ENCODE measurements around the gene CHP1. TPM values are rescaled to one million over a fixed set of nuclear protein-coding genes. Genes with fewer than 3 reads are reported as not detected.
A peak's percentile ranks its signal among the peaks of the same experiment; 100 is the strongest.
"Not testable (repeated sequence)": the region's sequence is repeated elsewhere in the genome, so short reads cannot be mapped to it uniquely, and the experiment has no call there.

Gene CHP1
- total RNA-seq, 1 experiment from 2014 or later, result 97.6 TPM

- DNase-seq, result no peak
- H3K4me2 ChIP-seq (ENCODE audit: low read depth, low read length, poor library complexity, severe bottlenecking), result no peak overlapping the region
- no peaks in the 10 kb centered on the region for H3K27me3 ChIP-seq (ENCODE audit: low read length)
- no peak overlapping the region for H3K4me3 ChIP-seq (ENCODE audit: low read length)
- H4K20me1 ChIP-seq (ENCODE audit: insufficient read depth, low read depth, low read length), result no peaks in the 10 kb centered on the region; the same call in 1 of the 2 replicates
- peaks cover 25% of the 10 kb centered on the region for H3K79me2 ChIP-seq (ENCODE audit: low read length)
- no peaks in the 10 kb centered on the region for H3K9me3 ChIP-seq (ENCODE audit: low read length)
- peaks cover 19% of the 10 kb centered on the region for H3K36me3 ChIP-seq (ENCODE audit: insufficient read depth, low read length)
- H3K27ac ChIP-seq (ENCODE audit: low read length), result peak overlapping the region; percentile 94
- H3K9me2 ChIP-seq (replicated peaks; ENCODE audit: insufficient read depth, low read length), result no peaks in the 10 kb centered on the region
- no peak overlapping the region for H3K9ac ChIP-seq (ENCODE audit: low read length)
- no peak overlapping the region for H2AFZ ChIP-seq (ENCODE audit: low read length)
- H3K4me1 ChIP-seq (ENCODE audit: low read length), result peaks cover 26% of the 10 kb centered on the region
These were observed 50.2 kb downstream of the CHP1 start for GRCh38 chr15:41281236-41281635.

GRCh38 chr15:41282436-41282835, 51.4 kb downstream of the CHP1 start:
- not testable (repeated sequence) for H3K9ac ChIP-seq (ENCODE audit: low read length); H4K20me1 ChIP-seq (ENCODE audit: insufficient read depth, low read depth, low read length); DNase-seq; H2AFZ ChIP-seq (ENCODE audit: low read length); H3K27me3 ChIP-seq (ENCODE audit: low read length); H3K4me3 ChIP-seq (ENCODE audit: low read length); H3K9me3 ChIP-seq (ENCODE audit: low read length); H3K9me2 ChIP-seq (replicated peaks; ENCODE audit: insufficient read depth, low read length); H3K4me2 ChIP-seq (ENCODE audit: low read depth, low read length, poor library complexity, severe bottlenecking)
- Histone ChIP-seq H3K36me3 (ENCODE audit: insufficient read depth, low read length) (peaks cover 31% of the 10 kb centered on the region), H3K4me1 (ENCODE audit: low read length) (peaks cover 33% of the 10 kb centered on the region), H3K27ac (ENCODE audit: low read length) (peak overlapping the region; percentile 94), H3K79me2 (ENCODE audit: low read length) (peaks cover 37% of the 10 kb centered on the region)

GRCh38 chr15:41282980-41283652, 52.0 kb downstream of the CHP1 start:
- Histone ChIP-seq H3K36me3 (ENCODE audit: insufficient read depth, low read length) (peaks cover 34% of the 10 kb centered on the region), H3K4me1 (ENCODE audit: low read length) (peaks cover 37% of the 10 kb centered on the region), H3K9ac (ENCODE audit: low read length) (peak overlapping the region; percentile 55), H3K79me2 (ENCODE audit: low read length) (peaks cover 42% of the 10 kb centered on the region), H3K4me3 (ENCODE audit: low read length) (peak overlapping the region; percentile 34; the same call in 1 of the 2 replicates), H2AFZ (ENCODE audit: low read length) (peak overlapping the region; percentile 36; the same call in 1 of the 2 replicates), H3K27ac (ENCODE audit: low read length) (peak overlapping the region; percentile 94), H3K4me2 (ENCODE audit: low read depth, low read length, poor library complexity, severe bottlenecking) (peak overlapping the region; percentile 57)
- H3K27me3 ChIP-seq (ENCODE audit: low read length); H4K20me1 ChIP-seq (ENCODE audit: insufficient read depth, low read depth, low read length); H3K9me2 ChIP-seq (replicated peaks; ENCODE audit: insufficient read depth, low read length); H3K9me3 ChIP-seq (ENCODE audit: low read length): not testable (repeated sequence)
- DNase-seq, result peak; percentile 74

GRCh38 chr15:41283653-41284426, 52.8 kb downstream of the CHP1 start:
- Histone ChIP-seq H3K9me2 (replicated peaks; ENCODE audit: insufficient read depth, low read length) (no peaks in the 10 kb centered on the region), H2AFZ (ENCODE audit: low read length) (peak overlapping the region; percentile 36; the same call in 1 of the 2 replicates), H3K4me1 (ENCODE audit: low read length) (peaks cover 44% of the 10 kb centered on the region), H3K36me3 (ENCODE audit: insufficient read depth, low read length) (peaks cover 42% of the 10 kb centered on the region), H4K20me1 (ENCODE audit: insufficient read depth, low read depth, low read length) (no peaks in the 10 kb centered on the region; the same call in 1 of the 2 replicates), H3K27me3 (ENCODE audit: low read length) (no peaks in the 10 kb centered on the region), H3K4me2 (ENCODE audit: low read depth, low read length, poor library complexity, severe bottlenecking) (peak overlapping the region; percentile 78), H3K27ac (ENCODE audit: low read length) (peak overlapping the region; percentile 94), H3K79me2 (ENCODE audit: low read length) (peaks cover 50% of the 10 kb centered on the region), H3K9ac (ENCODE audit: low read length) (peak overlapping the region; percentile 95), H3K4me3 (ENCODE audit: low read length) (peak overlapping the region; percentile 86), H3K9me3 (ENCODE audit: low read length) (no peaks in the 10 kb centered on the region)
- peak; percentile 100 for DNase-seq

- peak; percentile 72 for DNase-seq
- Histone ChIP-seq H3K9ac (ENCODE audit: low read length) (peak overlapping the region; percentile 95), H3K36me3 (ENCODE audit: insufficient read depth, low read length) (peaks cover 43% of the 10 kb centered on the region), H3K27ac (ENCODE audit: low read length) (peak overlapping the region; percentile 84), H3K27me3 (ENCODE audit: low read length) (no peaks in the 10 kb centered on the region), H3K4me3 (ENCODE audit: low read length) (peak overlapping the region; percentile 86), H3K9me3 (ENCODE audit: low read length) (no peaks in the 10 kb centered on the region), H3K4me2 (ENCODE audit: low read depth, low read length, poor library complexity, severe bottlenecking) (peak overlapping the region; percentile 78), H3K4me1 (ENCODE audit: low read length) (peaks cover 45% of the 10 kb centered on the region), H3K9me2 (replicated peaks; ENCODE audit: insufficient read depth, low read length) (no peaks in the 10 kb centered on the region), H2AFZ (ENCODE audit: low read length) (no peak overlapping the region), H3K79me2 (ENCODE audit: low read length) (peaks cover 53% of the 10 kb centered on the region), H4K20me1 (ENCODE audit: insufficient read depth, low read depth, low read length) (no peaks in the 10 kb centered on the region; the same call in 1 of the 2 replicates)
These were observed 53.5 kb downstream of the CHP1 start for GRCh38 chr15:41284427-41285177.

GRCh38 chr15:41285285-41285684, 54.2 kb downstream of the CHP1 start:
- Histone ChIP-seq H3K4me1 (ENCODE audit: low read length) (peaks cover 49% of the 10 kb centered on the region), H3K9me2 (replicated peaks; ENCODE audit: insufficient read depth, low read length) (no peaks in the 10 kb centered on the region), H3K79me2 (ENCODE audit: low read length) (peaks cover 55% of the 10 kb centered on the region), H3K27me3 (ENCODE audit: low read length) (no peaks in the 10 kb centered on the region), H3K4me3 (ENCODE audit: low read length) (peak overlapping the region; percentile 86), H2AFZ (ENCODE audit: low read length) (no peak overlapping the region), H3K9me3 (ENCODE audit: low read length) (no peaks in the 10 kb centered on the region), H3K4me2 (ENCODE audit: low read depth, low read length, poor library complexity, severe bottlenecking) (peak overlapping the region; percentile 78), H3K9ac (ENCODE audit: low read length) (peak overlapping the region; percentile 95), H3K27ac (ENCODE audit: low read length) (peak overlapping the region; percentile 84), H3K36me3 (ENCODE audit: insufficient read depth, low read length) (peaks cover 43% of the 10 kb centered on the region), H4K20me1 (ENCODE audit: insufficient read depth, low read depth, low read length) (no peaks in the 10 kb centered on the region; the same call in 1 of the 2 replicates)
- DNase-seq, result no peak

GRCh38 chr15:41286665-41287333, 55.7 kb downstream of the CHP1 start:
- Histone ChIP-seq H3K9me3 (ENCODE audit: low read length) (no peaks in the 10 kb centered on the region), H3K27ac (ENCODE audit: low read length) (no peak overlapping the region), H3K4me3 (ENCODE audit: low read length) (no peak overlapping the region), H3K27me3 (ENCODE audit: low read length) (no peaks in the 10 kb centered on the region), H3K4me1 (ENCODE audit: low read length) (peaks cover 60% of the 10 kb centered on the region), H3K79me2 (ENCODE audit: low read length) (peaks cover 59% of the 10 kb centered on the region), H3K4me2 (ENCODE audit: low read depth, low read length, poor library complexity, severe bottlenecking) (no peak overlapping the region), H3K36me3 (ENCODE audit: insufficient read depth, low read length) (peaks cover 42% of the 10 kb centered on the region), H3K9me2 (replicated peaks; ENCODE audit: insufficient read depth, low read length) (no peaks in the 10 kb centered on the region), H4K20me1 (ENCODE audit: insufficient read depth, low read depth, low read length) (no peaks in the 10 kb centered on the region; the same call in 1 of the 2 replicates), H3K9ac (ENCODE audit: low read length) (no peak overlapping the region), H2AFZ (ENCODE audit: low read length) (no peak overlapping the region)
- no peak for DNase-seq
